NCI-H524 (cell line): Measurements from ENCODE around the gene TGM4.

ENCODE experiments used
- DNase-seq, 2 experiments: peaks; one replicate each; lab custom pipeline; 2025; lab: John Stamatoyannopoulos, UW

The TGM4 gene

DNA sequence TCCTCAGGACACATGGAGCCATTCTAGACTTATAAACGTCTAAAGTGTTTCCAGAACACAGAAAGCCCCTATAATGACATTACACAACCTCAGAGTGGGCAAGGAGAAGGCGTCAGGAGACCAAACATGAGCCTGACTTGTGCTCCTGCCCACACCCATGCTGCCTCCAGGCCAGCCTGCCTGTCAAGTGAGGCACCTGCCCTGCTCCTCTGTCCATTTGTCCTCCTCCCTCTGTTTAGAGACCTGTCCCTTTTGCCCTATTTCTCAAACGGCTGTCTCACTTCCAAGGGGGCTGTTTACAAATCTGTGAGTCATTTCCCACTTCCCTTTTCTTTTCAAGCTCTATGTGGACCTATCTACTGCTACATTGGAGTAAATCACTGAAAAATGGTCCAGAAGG lies 80.6 kb downstream of the TGM4 start:
- DNase-seq: no peak

DNA sequence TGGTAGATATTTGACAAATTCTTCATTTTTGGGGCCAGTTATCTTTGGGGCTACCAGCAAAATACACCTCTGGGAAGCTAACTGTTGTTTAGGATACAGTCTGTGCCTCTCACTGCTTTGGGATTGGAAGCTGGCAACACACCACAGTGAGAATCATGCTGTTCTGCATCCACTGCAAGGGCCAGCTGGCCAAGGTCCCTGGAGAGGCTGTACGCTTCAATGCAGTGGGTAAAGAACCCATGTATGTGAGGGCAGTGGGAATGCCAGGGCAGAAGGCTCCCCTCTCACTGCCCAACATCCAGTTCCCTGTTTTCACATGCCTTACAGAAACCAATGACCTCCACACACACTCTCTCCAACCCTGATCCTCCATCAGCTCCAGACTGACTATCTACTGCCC lies 81.5 kb downstream of the TGM4 start:
- DNase-seq: no peak

DNA sequence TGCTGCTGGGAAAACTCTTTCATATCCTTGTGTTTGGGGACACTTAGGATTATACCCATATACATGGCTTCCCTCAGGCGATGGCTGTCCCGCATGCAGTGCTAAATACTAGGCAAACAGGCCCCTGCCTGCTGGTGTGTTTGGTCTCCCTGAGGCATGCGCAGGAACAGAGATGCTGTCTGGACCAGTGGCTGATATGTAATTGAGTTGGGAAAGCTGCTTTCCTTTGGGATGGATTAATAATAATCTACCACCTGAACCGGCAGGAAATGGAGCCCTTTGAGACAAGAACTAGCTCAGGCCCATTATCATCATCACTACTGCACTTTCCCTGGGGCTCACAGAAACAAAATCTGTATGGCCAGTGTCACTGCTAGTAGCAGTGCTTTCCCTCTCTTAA lies 83.6 kb downstream of the TGM4 start:
- DNase-seq: no peak

- no peak for DNase-seq
Measured at GRCh38 chr3:44958386-44958785, 84.0 kb downstream of the TGM4 start.

GRCh38 chr3:44960387-44961026 lies 86.1 kb downstream of the TGM4 start:
- no peak for DNase-seq

- no peak for DNase-seq
Measured at GRCh38 chr3:44961888-44962287, 87.5 kb downstream of the TGM4 start.

- no peak for DNase-seq
Measured at GRCh38 chr3:44962621-44963393, 88.4 kb downstream of the TGM4 start.

DNA sequence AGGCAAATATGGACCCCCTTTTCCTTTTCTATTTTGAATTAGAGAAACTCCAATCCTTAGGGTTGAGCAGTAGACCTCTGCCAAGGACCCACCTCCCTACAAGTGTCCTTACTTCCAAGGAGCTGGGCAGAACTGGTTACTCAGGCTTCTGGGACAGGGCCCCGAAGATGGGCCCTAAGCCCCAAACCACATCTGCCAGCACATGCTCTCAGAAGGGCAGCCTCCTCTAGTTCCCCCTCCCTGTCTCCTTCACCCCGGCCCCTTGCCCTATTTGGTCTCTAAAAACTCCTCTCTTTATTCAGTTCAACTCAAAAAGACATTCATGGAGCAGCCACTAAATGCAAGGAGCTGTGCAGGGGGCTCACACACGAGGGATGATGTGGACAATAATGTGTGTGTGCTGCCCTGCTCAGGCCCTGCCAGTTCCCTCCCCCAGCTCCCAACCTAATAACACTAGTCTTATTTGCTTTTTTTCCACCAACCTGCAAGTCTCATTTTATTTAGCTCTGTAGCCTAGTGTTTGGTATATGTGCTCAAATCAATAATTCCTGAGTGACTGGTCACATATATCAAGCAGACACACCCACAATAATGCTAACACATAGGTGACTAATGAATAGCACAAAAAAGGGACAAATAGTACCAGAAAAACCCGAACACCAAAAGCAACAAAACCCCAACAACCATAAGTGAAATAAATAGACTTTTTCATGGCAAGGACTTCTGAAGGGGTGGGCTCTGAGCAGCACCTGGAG lies 89.3 kb downstream of the TGM4 start:
- no peak for DNase-seq
